Measurements from ENCODE around the gene FRMPD2. TPM values are rescaled to one million over a fixed set of nuclear protein-coding genes. Genes with fewer than 3 reads are reported as not detected.

Gene FRMPD2
- polyA plus RNA-seq, 1 donor from 2014 or later = 0.14 TPM

GRCh38 chr10:48296576-48297098 is 22.1 kb upstream of the FRMPD2 start:
- Histone ChIP-seq H3K36me3 (ENCODE audit: insufficient read depth, low read length) (no peaks in the 10 kb centered on the region), H2AFZ (ENCODE audit: low read depth, low read length) (no peak overlapping the region), H3K9me3 (ENCODE audit: low read length) (no peaks in the 10 kb centered on the region), H3K27me3 (ENCODE audit: insufficient read depth, low read depth, low read length) (no peaks in the 10 kb centered on the region), H3K27ac (ENCODE audit: low read length) (no peak overlapping the region), H3K4me2 (ENCODE audit: low read length) (no peak overlapping the region), H3F3A (ENCODE audit: insufficient read depth, low read length, poor library complexity, severe bottlenecking) (no peaks in the 10 kb centered on the region), H3K9me2 (ENCODE audit: insufficient read depth, low read length) (no peaks in the 10 kb centered on the region), H4K20me1 (ENCODE audit: insufficient read depth) (no peaks in the 10 kb centered on the region), H3K79me2 (replicated peaks; ENCODE audit: insufficient read depth, low read length) (no peaks in the 10 kb centered on the region), H3K4me3 (ENCODE audit: low read length) (no peak overlapping the region), H3K9ac (ENCODE audit: low read length) (no peak overlapping the region)
- no peak for TF ChIP-seq SMC3 (conservative IDR thresholded peaks at IDR 0.05; ENCODE audit: poor library complexity)
- TF ChIP-seq POLR2AphosphoS5 (IDR thresholded peaks at IDR 0.05) = no peak
- TF ChIP-seq MXI1 (conservative IDR thresholded peaks at IDR 0.05; ENCODE audit: poor library complexity, severe bottlenecking) = no peak
- TF ChIP-seq EP300 (conservative IDR thresholded peaks at IDR 0.05; ENCODE audit: poor library complexity, severe bottlenecking) = no peak
- TF ChIP-seq, protein P1, sequence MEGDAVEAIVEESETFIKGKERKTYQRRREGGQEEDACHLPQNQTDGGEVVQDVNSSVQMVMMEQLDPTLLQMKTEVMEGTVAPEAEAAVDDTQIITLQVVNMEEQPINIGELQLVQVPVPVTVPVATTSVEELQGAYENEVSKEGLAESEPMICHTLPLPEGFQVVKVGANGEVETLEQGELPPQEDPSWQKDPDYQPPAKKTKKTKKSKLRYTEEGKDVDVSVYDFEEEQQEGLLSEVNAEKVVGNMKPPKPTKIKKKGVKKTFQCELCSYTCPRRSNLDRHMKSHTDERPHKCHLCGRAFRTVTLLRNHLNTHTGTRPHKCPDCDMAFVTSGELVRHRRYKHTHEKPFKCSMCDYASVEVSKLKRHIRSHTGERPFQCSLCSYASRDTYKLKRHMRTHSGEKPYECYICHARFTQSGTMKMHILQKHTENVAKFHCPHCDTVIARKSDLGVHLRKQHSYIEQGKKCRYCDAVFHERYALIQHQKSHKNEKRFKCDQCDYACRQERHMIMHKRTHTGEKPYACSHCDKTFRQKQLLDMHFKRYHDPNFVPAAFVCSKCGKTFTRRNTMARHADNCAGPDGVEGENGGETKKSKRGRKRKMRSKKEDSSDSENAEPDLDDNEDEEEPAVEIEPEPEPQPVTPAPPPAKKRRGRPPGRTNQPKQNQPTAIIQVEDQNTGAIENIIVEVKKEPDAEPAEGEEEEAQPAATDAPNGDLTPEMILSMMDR (IDR thresholded peaks at IDR 0.05; ENCODE audit: poor library complexity, severe bottlenecking) = no peak
- TF ChIP-seq, protein P2, sequence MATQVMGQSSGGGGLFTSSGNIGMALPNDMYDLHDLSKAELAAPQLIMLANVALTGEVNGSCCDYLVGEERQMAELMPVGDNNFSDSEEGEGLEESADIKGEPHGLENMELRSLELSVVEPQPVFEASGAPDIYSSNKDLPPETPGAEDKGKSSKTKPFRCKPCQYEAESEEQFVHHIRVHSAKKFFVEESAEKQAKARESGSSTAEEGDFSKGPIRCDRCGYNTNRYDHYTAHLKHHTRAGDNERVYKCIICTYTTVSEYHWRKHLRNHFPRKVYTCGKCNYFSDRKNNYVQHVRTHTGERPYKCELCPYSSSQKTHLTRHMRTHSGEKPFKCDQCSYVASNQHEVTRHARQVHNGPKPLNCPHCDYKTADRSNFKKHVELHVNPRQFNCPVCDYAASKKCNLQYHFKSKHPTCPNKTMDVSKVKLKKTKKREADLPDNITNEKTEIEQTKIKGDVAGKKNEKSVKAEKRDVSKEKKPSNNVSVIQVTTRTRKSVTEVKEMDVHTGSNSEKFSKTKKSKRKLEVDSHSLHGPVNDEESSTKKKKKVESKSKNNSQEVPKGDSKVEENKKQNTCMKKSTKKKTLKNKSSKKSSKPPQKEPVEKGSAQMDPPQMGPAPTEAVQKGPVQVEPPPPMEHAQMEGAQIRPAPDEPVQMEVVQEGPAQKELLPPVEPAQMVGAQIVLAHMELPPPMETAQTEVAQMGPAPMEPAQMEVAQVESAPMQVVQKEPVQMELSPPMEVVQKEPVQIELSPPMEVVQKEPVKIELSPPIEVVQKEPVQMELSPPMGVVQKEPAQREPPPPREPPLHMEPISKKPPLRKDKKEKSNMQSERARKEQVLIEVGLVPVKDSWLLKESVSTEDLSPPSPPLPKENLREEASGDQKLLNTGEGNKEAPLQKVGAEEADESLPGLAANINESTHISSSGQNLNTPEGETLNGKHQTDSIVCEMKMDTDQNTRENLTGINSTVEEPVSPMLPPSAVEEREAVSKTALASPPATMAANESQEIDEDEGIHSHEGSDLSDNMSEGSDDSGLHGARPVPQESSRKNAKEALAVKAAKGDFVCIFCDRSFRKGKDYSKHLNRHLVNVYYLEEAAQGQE (IDR thresholded peaks at IDR 0.05; ENCODE audit: borderline replicate concordance) = no peak
- no peak for TF ChIP-seq EZH2 (IDR thresholded peaks at IDR 0.05; ENCODE audit: borderline replicate concordance, insufficient read depth, low read length, poor library complexity, severe bottlenecking)
- no peak for TF ChIP-seq RAD21 (conservative IDR thresholded peaks at IDR 0.05)
- no peak for TF ChIP-seq TAF1 (IDR thresholded peaks at IDR 0.05; ENCODE audit: low read depth)

GRCh38 chr10:48294431-48294830 is 19.9 kb upstream of the FRMPD2 start:
- TF ChIP-seq MXI1 (conservative IDR thresholded peaks at IDR 0.05; ENCODE audit: poor library complexity, severe bottlenecking) (no peak), TAF1 (IDR thresholded peaks at IDR 0.05; ENCODE audit: low read depth) (no peak), EZH2 (IDR thresholded peaks at IDR 0.05; ENCODE audit: borderline replicate concordance, insufficient read depth, low read length, poor library complexity, severe bottlenecking) (no peak), EP300 (conservative IDR thresholded peaks at IDR 0.05; ENCODE audit: poor library complexity, severe bottlenecking) (no peak)
- TF ChIP-seq, protein P1 (IDR thresholded peaks at IDR 0.05; ENCODE audit: poor library complexity, severe bottlenecking) = no peak
- Histone ChIP-seq H3K27ac (ENCODE audit: low read length) (no peak overlapping the region), H3K4me3 (ENCODE audit: low read length) (no peak overlapping the region), H3K27me3 (ENCODE audit: insufficient read depth, low read depth, low read length) (no peaks in the 10 kb centered on the region), H3K9ac (ENCODE audit: low read length) (no peak overlapping the region), H3K79me2 (replicated peaks; ENCODE audit: insufficient read depth, low read length) (no peaks in the 10 kb centered on the region), H3K4me2 (ENCODE audit: low read length) (no peak overlapping the region), H3K9me3 (ENCODE audit: low read length) (no peaks in the 10 kb centered on the region), H3F3A (ENCODE audit: insufficient read depth, low read length, poor library complexity, severe bottlenecking) (no peaks in the 10 kb centered on the region), H2AFZ (ENCODE audit: low read depth, low read length) (no peak overlapping the region), H4K20me1 (ENCODE audit: insufficient read depth) (no peaks in the 10 kb centered on the region), H3K9me2 (ENCODE audit: insufficient read depth, low read length) (no peaks in the 10 kb centered on the region), H3K36me3 (ENCODE audit: insufficient read depth, low read length) (no peaks in the 10 kb centered on the region)
